ENCODE measurements around the gene SMIM35. TPM values are rescaled to one million over a fixed set of nuclear protein-coding genes. Genes with fewer than 3 reads are reported as not detected.
A peak's percentile ranks its signal among the peaks of the same experiment; 100 is the strongest.
"Not testable (repeated sequence)": the region's sequence is repeated elsewhere in the genome, so short reads cannot be mapped to it uniquely, and the experiment has no call there.

Gene SMIM35
- total RNA-seq, 1 experiment from 2014 or later = not detected

DNA sequence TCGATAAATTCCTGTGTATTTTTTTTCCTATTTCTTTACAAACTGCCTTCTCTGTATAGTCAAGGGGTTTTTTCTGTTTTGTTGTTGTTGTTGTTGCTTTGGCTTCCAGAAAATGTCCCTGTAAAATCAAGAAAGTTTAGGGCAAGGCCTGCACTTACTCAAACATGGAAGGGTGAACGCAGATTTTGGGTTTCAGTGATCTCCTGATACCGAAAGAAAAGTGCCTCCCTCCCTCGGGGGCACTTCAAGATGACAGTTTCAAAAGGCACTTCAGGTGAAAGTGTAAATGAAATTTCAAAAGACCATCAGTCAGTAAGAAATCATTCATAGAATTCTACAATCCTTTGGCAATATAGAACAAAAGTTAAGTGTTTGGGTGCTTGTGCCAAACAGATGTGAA, 53.3 kb downstream of the SMIM35 start:
- DNase-seq (ENCODE audit: low spot score) = no peak

- DNase-seq (ENCODE audit: low spot score) = no peak
These were observed 58.1 kb downstream of the SMIM35 start for GRCh38 chr11:118028626-118029025.

- no peak for DNase-seq (ENCODE audit: low spot score)
These were observed 59.1 kb downstream of the SMIM35 start for GRCh38 chr11:118027694-118028093.

- DNase-seq (ENCODE audit: low spot score) = no peak
These were observed 65.6 kb downstream of the SMIM35 start for GRCh38 chr11:118021146-118021545.

DNA sequence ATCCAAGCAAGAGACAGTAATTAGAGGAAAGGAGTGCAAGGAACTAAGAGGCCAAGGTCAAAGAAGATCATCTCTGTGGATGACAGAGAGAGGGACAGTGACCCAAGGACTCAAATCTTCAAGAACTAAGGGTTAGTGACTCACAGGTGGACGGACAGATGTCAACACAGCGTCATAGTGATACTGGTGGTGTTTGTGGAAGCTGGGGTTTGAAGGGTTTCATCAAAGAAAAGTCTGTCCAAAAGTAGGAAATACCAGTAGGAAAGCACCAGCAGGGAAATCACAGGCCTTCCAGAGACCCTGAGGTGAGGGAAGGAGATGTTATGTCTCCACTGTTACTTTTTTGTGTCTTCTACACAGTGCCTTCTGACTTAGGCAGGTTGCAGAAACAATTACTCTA, 68.4 kb downstream of the SMIM35 start:
- no peak for DNase-seq (ENCODE audit: low spot score)

- no peak for DNase-seq (ENCODE audit: low spot score)
These were observed 69.0 kb downstream of the SMIM35 start for GRCh38 chr11:118017631-118018315.

- no peak for DNase-seq (ENCODE audit: low spot score)
These were observed 69.7 kb downstream of the SMIM35 start for GRCh38 chr11:118017111-118017510.

- no peak for DNase-seq (ENCODE audit: low spot score)
These were observed 70.7 kb downstream of the SMIM35 start for GRCh38 chr11:118016104-118016503.

DNA sequence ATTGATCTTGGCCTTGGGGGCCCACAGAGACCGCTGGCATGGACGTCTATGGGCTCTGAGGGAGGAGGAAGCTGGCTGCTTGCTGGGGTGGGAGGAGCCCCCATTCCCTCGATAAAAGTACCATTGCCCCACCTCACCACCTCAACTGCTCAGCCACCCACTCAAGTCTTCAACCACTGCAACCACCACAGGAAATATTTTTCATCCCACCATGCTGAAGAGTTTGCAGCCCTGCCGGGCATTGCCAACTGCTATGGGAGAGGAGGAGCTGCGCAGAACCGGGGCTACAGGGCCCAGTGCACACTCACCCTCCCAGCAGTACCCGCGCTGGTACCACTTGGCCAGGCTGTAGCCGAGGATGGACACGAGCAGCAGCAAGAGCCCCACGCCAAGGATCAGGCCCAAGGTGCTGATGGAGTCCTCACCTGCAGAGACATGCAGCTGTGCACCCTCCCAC, 71.3 kb downstream of the SMIM35 start:
- no peak for DNase-seq (ENCODE audit: low spot score)

DNA sequence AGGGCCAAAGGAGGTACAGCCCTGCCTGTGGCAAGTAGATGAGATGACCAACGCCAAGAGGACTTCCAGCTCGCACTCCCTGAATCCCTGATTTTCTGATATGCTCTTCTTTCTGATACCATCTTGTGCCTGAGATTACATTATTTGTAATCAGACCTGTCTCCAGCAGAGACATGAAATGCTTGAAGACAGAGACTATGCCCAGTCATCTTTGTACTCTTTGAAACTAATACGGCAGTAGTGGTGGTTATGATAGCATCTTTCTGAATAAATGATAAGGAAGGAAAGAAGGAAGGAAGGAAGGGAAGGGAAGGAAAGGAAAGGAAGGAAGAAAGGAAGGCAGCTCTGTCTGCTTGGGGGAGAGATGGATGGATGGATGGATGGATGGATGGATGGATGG, 72.7 kb downstream of the SMIM35 start:
- DNase-seq (ENCODE audit: low spot score) = no peak

DNA sequence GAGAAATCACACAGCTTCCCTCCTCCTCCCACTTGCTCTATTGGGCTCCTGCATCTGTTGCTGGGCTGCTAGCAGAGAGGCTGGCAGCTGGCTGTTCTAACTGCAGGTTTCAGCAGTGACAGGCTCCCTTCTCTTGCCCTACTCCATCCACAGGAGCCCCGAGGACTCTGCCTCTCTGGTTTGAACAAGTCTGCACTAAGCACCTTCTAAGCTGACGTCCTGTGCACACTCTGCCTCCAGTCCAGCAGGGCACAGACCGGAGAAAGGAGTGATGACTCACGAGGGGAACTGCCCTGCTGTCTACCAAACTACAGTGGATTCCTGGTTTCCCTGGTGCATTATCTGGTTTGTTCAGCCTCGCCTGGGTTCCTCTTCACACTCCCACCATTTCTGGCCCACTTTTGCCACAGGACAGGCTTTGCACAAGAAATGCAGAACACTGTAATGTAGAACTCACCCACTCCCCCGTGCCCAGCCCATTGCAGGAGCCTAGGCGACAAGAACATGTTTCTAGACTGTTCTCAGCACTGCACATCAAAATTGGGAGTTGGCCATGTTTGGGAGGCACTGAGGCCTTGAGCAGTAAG, 74.6 kb downstream of the SMIM35 start:
- peak; percentile 27 for DNase-seq (ENCODE audit: low spot score)

- no peak for DNase-seq (ENCODE audit: low spot score)
These were observed 75.9 kb downstream of the SMIM35 start for GRCh38 chr11:118010738-118011461.

- no peak for DNase-seq (ENCODE audit: low spot score)
These were observed 76.7 kb downstream of the SMIM35 start for GRCh38 chr11:118009864-118010737.

GRCh38 chr11:118008271-118008911, 78.4 kb downstream of the SMIM35 start:
- no peak for DNase-seq (ENCODE audit: low spot score)

- not testable (repeated sequence) for DNase-seq (ENCODE audit: low spot score)
These were observed 79.0 kb downstream of the SMIM35 start for GRCh38 chr11:118007563-118008270.

DNA sequence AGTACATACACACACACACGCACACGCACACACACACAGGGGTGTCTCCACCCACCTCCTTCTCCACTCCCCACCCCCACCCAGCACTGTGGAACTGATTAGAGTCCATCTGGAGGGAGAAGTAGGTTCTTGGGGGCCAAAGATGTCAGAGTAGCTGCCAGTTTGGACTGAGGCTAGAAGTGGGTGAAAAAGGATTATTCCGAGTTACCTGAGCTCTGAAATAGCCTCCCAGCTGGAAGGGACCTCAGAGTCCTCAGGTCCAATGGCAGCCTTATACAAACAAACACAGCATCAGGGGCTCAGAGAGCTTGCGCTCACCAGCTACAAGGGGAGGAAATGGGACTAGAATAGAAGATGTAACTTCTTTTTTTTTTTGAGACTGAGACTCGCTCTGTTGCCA, 79.7 kb downstream of the SMIM35 start:
- DNase-seq (ENCODE audit: low spot score) = no peak

GRCh38 chr11:118006153-118006534, 80.6 kb downstream of the SMIM35 start:
- no peak for DNase-seq (ENCODE audit: low spot score)

DNA sequence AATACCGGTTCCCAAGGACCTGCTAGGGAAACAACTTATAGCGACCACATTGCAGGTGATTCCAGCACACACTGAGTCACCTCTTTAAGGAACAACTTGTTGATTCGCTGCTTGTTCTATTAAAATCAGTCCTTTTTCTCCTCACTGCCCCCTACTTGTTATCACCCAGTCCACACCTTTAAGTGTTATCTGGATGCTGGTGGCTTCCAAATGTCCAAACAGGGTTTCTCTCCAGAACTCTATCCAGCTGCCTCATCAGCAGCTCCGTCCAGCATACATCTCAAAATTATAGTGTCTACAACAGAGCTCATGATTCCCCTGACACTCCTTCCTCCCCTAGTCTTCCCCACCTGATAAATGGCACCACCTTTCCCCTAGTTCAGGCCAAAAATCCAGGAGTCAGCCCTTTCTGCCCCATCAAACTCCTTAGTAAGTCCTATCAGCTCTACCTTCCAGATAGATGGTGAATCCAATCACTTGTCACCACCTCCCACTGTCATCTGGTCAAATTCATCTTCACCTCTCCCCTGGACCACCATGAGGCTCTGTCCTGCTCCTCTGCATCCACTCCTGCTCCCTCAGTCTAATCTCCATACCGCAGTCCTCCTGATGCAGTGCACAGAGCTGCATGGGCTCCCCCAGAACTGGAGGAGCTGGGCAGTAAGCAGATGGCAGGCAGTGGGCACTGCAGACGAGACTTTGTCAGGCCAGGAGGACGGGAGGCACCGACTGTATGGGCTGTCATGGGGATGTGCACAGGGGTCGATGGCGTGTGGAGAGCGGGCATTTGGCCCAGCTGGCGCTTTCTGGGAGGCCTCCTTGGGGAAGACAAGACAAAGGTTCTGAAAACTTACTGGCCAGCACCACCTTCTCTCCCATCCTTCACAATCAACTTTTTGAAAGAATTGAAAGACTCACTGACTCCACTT, 81.3 kb downstream of the SMIM35 start:
- no peak for DNase-seq (ENCODE audit: low spot score)

- no peak for DNase-seq (ENCODE audit: low spot score)
These were observed 82.1 kb downstream of the SMIM35 start for GRCh38 chr11:118004543-118005223.

Measured in A172 (cell line).